Sigmoid colon (tissue), 7 donors: ENCODE results near the gene MAGI2. TPM values are rescaled to one million over a fixed set of nuclear protein-coding genes. Genes with fewer than 3 reads are reported as not detected.

Source experiments
- DNase-seq: peaks from one replicate; pipeline ENCODE4 v3.0.0-alpha.2; 2019
- H3K27ac ChIP-seq, 4 donors: fragments of 200-600 bp; sonication (generic); one replicate each; pipeline ENCODE4 v1.5.1; 2016 to 2019; ENCODE audit warnings: mild to moderate bottlenecking in 1 of 4
- H3K27me3 ChIP-seq, 3 donors: fragments of 200-600 bp; sonication (generic); one replicate each; pipeline ENCODE4 v1.5.1; 2019; ENCODE audit warnings: mild to moderate bottlenecking in 1 of 3
- H3K36me3 ChIP-seq, 4 donors: fragments of 200-600 bp; sonication (generic); one replicate each; pipeline ENCODE4 v1.5.1; 2016 to 2019
- H3K4me1 ChIP-seq, 4 donors: fragments of 200-600 bp; sonication (generic); one replicate each; pipeline ENCODE4 v1.5.1; 2017 to 2019
- H3K4me3 ChIP-seq, 4 donors: fragments of 200-600 bp; sonication (generic); one replicate each; pipeline ENCODE4 v1.5.1; 2017 to 2019; ENCODE audit warnings: mild to moderate bottlenecking in 2 of 4, moderate library complexity in 1 of 4
- H3K9me3 ChIP-seq, 4 donors: fragments of 200-600 bp in 3 of 4; sonication (generic) in 3 of 4; one replicate each; pipeline versions ENCODE4 v1.5.1 to v1.6.1; 2013 to 2019
- CTCF ChIP-seq, 4 experiments: fragments of 450-650 bp in 3 of 4; fragments of 200-600 bp in 1 of 4; IDR thresholded peaks; one replicate each; pipeline ENCODE4 v1.5.1; 2016 to 2019; ENCODE audit warnings: antibody characterized with exemption in 4 of 4, mild to moderate bottlenecking in 3 of 4, moderate library complexity in 2 of 4
- EP300 ChIP-seq, 4 donors: sonication (generic); formaldehyde crosslinking; IDR thresholded peaks; one replicate each; pipeline ENCODE4 v1.6.1; 2017; ENCODE audit warnings: antibody characterized with exemption in 4 of 4
- POLR2A ChIP-seq, 2 donors: fragments of 450-650 bp; IDR thresholded peaks; one replicate each; pipeline ENCODE4 v1.6.1; 2016; ENCODE audit warnings: antibody characterized with exemption in 2 of 2, mild to moderate bottlenecking in 2 of 2, moderate library complexity in 2 of 2
- POLR2AphosphoS5 ChIP-seq, 4 donors: sonication (generic); formaldehyde crosslinking; IDR thresholded peaks; one replicate each; pipeline ENCODE4 v1.6.1; 2017; ENCODE audit warnings: antibody characterized with exemption in 4 of 4
- WGBS, 2 donors: extraction: QIAGEN DNeasy Blood & Tissue Kit; methylation state at CpG; one replicate each; pipeline ENCODE4 v1.1.7; 2013; 5-methylcytosine and 5-hydroxymethylcytosine counted together
- intact Hi-C: fragments of 100-400 bp; cut with DNase I; formaldehyde crosslinking; loops from one replicate; pipeline ENCODE4 v1.15.1; 2023
- polyA plus RNA-seq, 3 donors: library from polyadenylated mRNA; stranded (reverse); fragments of 200-250 nt; gene quantifications; one replicate each; pipeline ENCODE4 v1.2.3, GENCODE V29; 2013
- total RNA-seq, 4 donors: library from RNA; depleted of rRNA; stranded (reverse); fragments of >200 nt; gene quantifications; one replicate each; pipeline ENCODE4 v1.1.0, GENCODE V29; 2016
- donor health status: healthy with polysubstance abuse.
- donor health status: Bipolar disorder and iron deficiency.
- donor health status: healthy.

MAGI2 gene
- total and polyA plus RNA-seq, 7 donors, result 0.69 to 26.9 (median 14.7) TPM

- no peak for DNase-seq
- intact Hi-C loops, result no loop called here
These were observed 954.2 kb downstream of the MAGI2 start for GRCh38 chr7:78499283-78499682.

GRCh38 chr7:78497728-78498427 lies 955.6 kb downstream of the MAGI2 start:
- no peak for DNase-seq
- intact Hi-C loops, result no loop called here
- WGBS, 2 donors, result 75 to 81% methylated on average over 4 of the region's 4 CpGs
- Histone ChIP-seq H3K4me1 (no peaks in the 10 kb centered on the region), H3K27ac (no peak overlapping the region), H3K27me3 (no peaks in the 10 kb centered on the region), H3K9me3 (no peaks in the 10 kb centered on the region), H3K4me3 (no peak overlapping the region), H3K36me3 (no peaks in the 10 kb centered on the region)
- TF ChIP-seq POLR2AphosphoS5 (IDR thresholded peaks at IDR 0.05) (no peak), CTCF (IDR thresholded peaks at IDR 0.05) (no peak), EP300 (IDR thresholded peaks at IDR 0.05) (no peak), POLR2A (IDR thresholded peaks at IDR 0.05) (no peak)

More at GRCh38 chr7:78499283-78499682, 954.2 kb downstream of the MAGI2 start:
- Histone ChIP-seq H3K9me3 (no peaks in the 10 kb centered on the region), H3K36me3 (no peaks in the 10 kb centered on the region), H3K4me3 (no peak overlapping the region), H3K27ac (no peak overlapping the region), H3K27me3 (no peaks in the 10 kb centered on the region), H3K4me1 (no peaks in the 10 kb centered on the region)
- 83 to 85% methylated on average over 2 of the region's 2 CpGs for WGBS, 2 donors
- no peak for TF ChIP-seq EP300 (IDR thresholded peaks at IDR 0.05)
- no peak for TF ChIP-seq POLR2AphosphoS5 (IDR thresholded peaks at IDR 0.05)
- TF ChIP-seq POLR2A (IDR thresholded peaks at IDR 0.05), result no peak
- no peak for TF ChIP-seq CTCF (IDR thresholded peaks at IDR 0.05)

- Histone ChIP-seq H3K4me1 (no peaks in the 10 kb centered on the region), H3K36me3 (no peaks in the 10 kb centered on the region), H3K27ac (no peak overlapping the region), H3K4me3 (no peak overlapping the region), H3K9me3 (no peaks in the 10 kb centered on the region), H3K27me3 (no peaks in the 10 kb centered on the region)
- 41 to 59% methylated on average over 4 of the region's 4 CpGs for WGBS, 2 donors
- no peak for DNase-seq
- no peak for TF ChIP-seq EP300 (IDR thresholded peaks at IDR 0.05)
- TF ChIP-seq CTCF (IDR thresholded peaks at IDR 0.05), result no peak
- no peak for TF ChIP-seq POLR2AphosphoS5 (IDR thresholded peaks at IDR 0.05)
- TF ChIP-seq POLR2A (IDR thresholded peaks at IDR 0.05), result no peak
- intact Hi-C loops, result no loop called here
These were observed 957.3 kb downstream of the MAGI2 start for GRCh38 chr7:78496096-78496630.

- no peaks in the 10 kb centered on the region for H3K36me3 ChIP-seq
- intact Hi-C loops, result no loop called here
- DNase-seq, result no peak
- peaks cover 0 to 16% (median 14%) of the 10 kb centered on the region in 4 donors for H3K4me1 ChIP-seq
- TF ChIP-seq CTCF (IDR thresholded peaks at IDR 0.05) (no peak), POLR2AphosphoS5 (IDR thresholded peaks at IDR 0.05) (no peak), EP300 (IDR thresholded peaks at IDR 0.05) (no peak), POLR2A (IDR thresholded peaks at IDR 0.05) (no peak)
- no peak overlapping the region for H3K4me3 ChIP-seq
- no peaks in the 10 kb centered on the region for H3K27me3 ChIP-seq
- WGBS, 2 donors, result 91 to 92% methylated on average over 3 of the region's 3 CpGs
- H3K9me3 ChIP-seq, result no peaks in the 10 kb centered on the region
- H3K27ac ChIP-seq, result no peak overlapping the region
These were observed 960.1 kb downstream of the MAGI2 start for GRCh38 chr7:78493401-78493800.
